H1 (cell line): ENCODE measurements around the gene ST8SIA4. TPM values are rescaled to one million over a fixed set of nuclear protein-coding genes. Genes with fewer than 3 reads are reported as not detected.

ENCODE experiments used
- CTCF ChIA-PET: fragments of 300-600 bp; sonication (Branson Sonifier 250); formaldehyde crosslinking; loops from one replicate; lab custom pipeline; 2021; ENCODE audit not compliant: partially characterized antibody; lab: Charles Lee
- POLR2A ChIA-PET: fragments of 300-600 bp; sonication (Branson Sonifier 250); formaldehyde crosslinking; loops from one replicate; lab custom pipeline; 2021; ENCODE audit warnings: inconsistent platforms; ENCODE audit not compliant: partially characterized antibody; lab: Charles Lee
- DNase-seq, 2 experiments: peaks; one replicate each; pipeline versions ENCODE4 v3.0.0 to v3.0.0-alpha.2; 2010 to 2022; ENCODE audit warnings: low spot score in 2 of 2, low read depth in 1 of 2, mixed read lengths in 1 of 2
- FAIRE-seq: peaks from 2 replicates; lab custom pipeline; 2011; peaks lifted over from hg19 to GRCh38; lab: Jason Lieb, UNC
- H2AFZ ChIP-seq: 2 replicates; pipeline ENCODE4 v1.8.1; 2012; ENCODE audit warnings: low read length, inconsistent platforms
- H2AK5ac ChIP-seq: 2 replicates; pipeline ENCODE4 v1.6.1; 2013; ENCODE audit warnings: low read depth, low read length
- H2BK120ac ChIP-seq: replicated peaks from 2 replicates; pipeline ENCODE3; 2013; ENCODE audit warnings: low read depth, low read length, inconsistent platforms
- H2BK12ac ChIP-seq: 2 replicates; pipeline ENCODE4 v1.6.1; 2013; ENCODE audit warnings: low read depth, low read length
- H2BK15ac ChIP-seq: 2 replicates; pipeline ENCODE4 v1.6.1; 2013; ENCODE audit warnings: low read length
- H2BK20ac ChIP-seq: 2 replicates; pipeline ENCODE4 v1.6.1; 2013; ENCODE audit warnings: low read length
- H2BK5ac ChIP-seq: 2 replicates; pipeline ENCODE4 v1.6.1; 2013; ENCODE audit warnings: low read depth, low read length
- H3K14ac ChIP-seq: 2 replicates; pipeline ENCODE4 v1.6.1; 2013; ENCODE audit warnings: inconsistent platforms; ENCODE audit not compliant: insufficient read length
- H3K18ac ChIP-seq: 2 replicates; pipeline ENCODE4 v1.6.1; 2013; ENCODE audit warnings: low read length; ENCODE audit errors: extremely low read depth
- H3K23ac ChIP-seq: 2 replicates; pipeline ENCODE4 v1.6.1; 2013; ENCODE audit warnings: inconsistent platforms; ENCODE audit not compliant: insufficient read length
- H3K23me2 ChIP-seq: 2 replicates; pipeline ENCODE4 v1.6.1; 2013; ENCODE audit warnings: low read depth, low read length
- H3K27ac ChIP-seq: 2 replicates; pipeline ENCODE4 v1.6.1; 2011; ENCODE audit warnings: low read depth, low read length, inconsistent platforms
- H3K27me3 ChIP-seq, 4 experiments: replicated peaks in 1 of 4; 1 replicate in 1 of 4; 2 replicates in 3 of 4; pipeline versions ENCODE4 v1.6.1 to v1.8.1; 2011 to 2013; ENCODE audit warnings: low read length in 3 of 4, mild to moderate bottlenecking in 3 of 4, inconsistent platforms in 2 of 4, mixed read lengths in 2 of 4, moderate library complexity in 1 of 4; ENCODE audit not compliant: control insufficient read depth in 3 of 4, insufficient read depth in 3 of 4; ENCODE audit errors: extremely low read depth in 1 of 4
- H3K36me3 ChIP-seq, 4 experiments: 2 replicates each; pipeline versions ENCODE4 v1.6.1 to v1.8.1; 2011 to 2013; ENCODE audit warnings: mild to moderate bottlenecking in 4 of 4, low read length in 3 of 4, moderate library complexity in 2 of 4, control low read depth in 1 of 4, inconsistent platforms in 1 of 4; ENCODE audit not compliant: insufficient read depth in 4 of 4, control insufficient read depth in 2 of 4
- H3K4ac ChIP-seq: replicated peaks from 2 replicates; pipeline ENCODE3; 2013; ENCODE audit warnings: low read length, low read depth, mixed read lengths, inconsistent platforms; ENCODE audit not compliant: insufficient read length
- H3K4me1 ChIP-seq, 4 experiments: replicated peaks in 1 of 4; 1 replicate in 1 of 4; 2 replicates in 3 of 4; pipeline versions ENCODE4 v1.6.1 to v1.8.1; 2011 to 2013; ENCODE audit warnings: low read length in 3 of 4, inconsistent platforms in 2 of 4, mixed read lengths in 1 of 4; ENCODE audit not compliant: insufficient read depth in 4 of 4, control insufficient read depth in 3 of 4
- H3K4me2 ChIP-seq, 2 experiments: 2 replicates each; pipeline versions ENCODE4 v1.6.1 to v1.8.1; 2011 to 2013; ENCODE audit warnings: low read depth in 2 of 2, low read length in 2 of 2, control low read depth in 1 of 2, inconsistent platforms in 1 of 2, mild to moderate bottlenecking in 1 of 2; ENCODE audit not compliant: insufficient read depth in 1 of 2
- H3K4me3 ChIP-seq, 4 experiments: fragments of 200-600, 300-600 bp in 1 of 4; sonication (generic), shearing (Covaris generic), sonication (Bioruptor Twin) in 1 of 4; 2 replicates each; pipeline versions ENCODE4 v1.5.1 to v1.8.1; 2011 to 2016; ENCODE audit warnings: low read length in 4 of 4, low read depth in 3 of 4, control low read depth in 2 of 4, inconsistent platforms in 2 of 4, mild to moderate bottlenecking in 2 of 4, mixed read lengths in 1 of 4, moderate library complexity in 1 of 4; ENCODE audit not compliant: insufficient read depth in 2 of 4; ENCODE audit errors: extremely low read depth in 1 of 4
- H3K56ac ChIP-seq: replicated peaks from 2 replicates; pipeline ENCODE3; 2013; ENCODE audit warnings: low read depth, mild to moderate bottlenecking, mixed read lengths, low read length, inconsistent platforms; ENCODE audit not compliant: insufficient read length
- H3K79me1 ChIP-seq: 2 replicates; pipeline ENCODE4 v1.6.1; 2013; ENCODE audit warnings: low read depth, low read length, control low read depth
- H3K79me2 ChIP-seq, 2 experiments: 2 replicates each; pipeline versions ENCODE4 v1.6.1 to v1.8.1; 2012 to 2013; ENCODE audit warnings: low read length in 2 of 2, mild to moderate bottlenecking in 2 of 2, inconsistent platforms in 1 of 2; ENCODE audit not compliant: insufficient read depth in 2 of 2, control insufficient read depth in 1 of 2
- H3K9ac ChIP-seq, 4 experiments: replicated peaks in 1 of 4; 1 replicate in 1 of 4; 2 replicates in 3 of 4; pipeline versions ENCODE4 v1.6.1 to v1.8.1; 2011 to 2013; ENCODE audit warnings: low read depth in 3 of 4, low read length in 3 of 4, control low read depth in 2 of 4, mild to moderate bottlenecking in 2 of 4, moderate library complexity in 2 of 4, inconsistent platforms in 1 of 4; ENCODE audit errors: extremely low read depth in 1 of 4
- H3K9me3 ChIP-seq, 2 experiments: 2 replicates each; pipeline versions ENCODE4 v1.6.1 to v1.8.1; 2012 to 2013; ENCODE audit warnings: mild to moderate bottlenecking in 2 of 2, moderate library complexity in 2 of 2, control low read depth in 1 of 2, inconsistent platforms in 1 of 2, low read depth in 1 of 2, low read length in 1 of 2, mixed read lengths in 1 of 2; ENCODE audit not compliant: insufficient read depth in 2 of 2
- H4K20me1 ChIP-seq, 2 experiments: replicated peaks in 1 of 2; 2 replicates each; pipeline versions ENCODE3 to v1.8.1; 2011 to 2013; ENCODE audit warnings: inconsistent platforms in 2 of 2, low read length in 2 of 2, mild to moderate bottlenecking in 1 of 2; ENCODE audit not compliant: insufficient read depth in 2 of 2, control insufficient read depth in 1 of 2
- H4K5ac ChIP-seq: 2 replicates; pipeline ENCODE4 v1.6.1; 2013; ENCODE audit warnings: low read length, low read depth, mixed read lengths, inconsistent platforms; ENCODE audit not compliant: insufficient read length
- H4K8ac ChIP-seq: 2 replicates; pipeline ENCODE4 v1.8.0; 2013; ENCODE audit warnings: mild to moderate bottlenecking, moderate library complexity, low read length, inconsistent platforms; ENCODE audit not compliant: insufficient read depth; ENCODE audit errors: extremely low read depth
- H4K91ac ChIP-seq: replicated peaks from 2 replicates; pipeline ENCODE3; 2013; ENCODE audit warnings: low read length, mixed read lengths, inconsistent platforms; ENCODE audit not compliant: insufficient read length
- CBX8 ChIP-seq: fragments of 300-800, 300-1000 bp; sonication (generic); IDR thresholded peaks from 2 replicates; pipeline ENCODE4 v1.7.1; 2016; ENCODE audit warnings: low read depth, low read length, borderline replicate concordance
- CHD2 ChIP-seq: IDR thresholded peaks from 2 replicates; pipeline ENCODE4 v1.6.1; 2012; ENCODE audit warnings: low read length, improper control_type of control experiment
- GABPA ChIP-seq: IDR thresholded peaks from 2 replicates; pipeline ENCODE4 v1.6.1; 2011; ENCODE audit warnings: mild to moderate bottlenecking, low read length, moderate library complexity, borderline replicate concordance; ENCODE audit not compliant: insufficient read depth
- NANOG ChIP-seq: IDR thresholded peaks from 2 replicates; pipeline ENCODE4 v1.6.1; 2011; ENCODE audit warnings: low read length, low read depth, mild to moderate bottlenecking, inconsistent platforms; ENCODE audit not compliant: insufficient read depth, poor library complexity, severe bottlenecking
- RAD21 ChIP-seq, 2 experiments: IDR thresholded peaks in 1 of 2; conservative IDR thresholded peaks in 1 of 2; 2 replicates each; pipeline ENCODE4 v1.6.1; 2011; ENCODE audit warnings: low read depth in 2 of 2, low read length in 2 of 2, improper control_type of control experiment in 1 of 2, inconsistent platforms in 1 of 2, mild to moderate bottlenecking in 1 of 2, moderate library complexity in 1 of 2
- RXRA ChIP-seq: IDR thresholded peaks from 2 replicates; pipeline ENCODE4 v1.6.1; 2011; ENCODE audit warnings: low read depth, mild to moderate bottlenecking, low read length, moderate library complexity; ENCODE audit not compliant: insufficient read depth
- SIN3A ChIP-seq, 2 experiments: IDR thresholded peaks in 1 of 2; conservative IDR thresholded peaks in 1 of 2; 2 replicates each; pipeline ENCODE4 v1.6.1; 2011 to 2012; ENCODE audit warnings: low read length in 2 of 2, improper control_type of control experiment in 1 of 2, low read depth in 1 of 2, mild to moderate bottlenecking in 1 of 2
- WGBS, 2 experiments: shearing (Covaris generic) in 1 of 2; methylation state at CpG; one replicate each; pipeline versions ENCODE4 v1.1.6 to v1.1.7; 2013 to 2015; ENCODE audit warnings: low lambda C conversion rate in 2 of 2, mixed read lengths in 2 of 2, inconsistent platforms in 1 of 2, low coverage in 1 of 2, missing lambda C conversion rate in 1 of 2; ENCODE audit not compliant: insufficient replicate concordance in 2 of 2, insufficient coverage in 1 of 2, insufficient read length in 1 of 2; ENCODE audit errors: extremely low coverage in 1 of 2, missing lambda C conversion rate in 1 of 2; 5-methylcytosine and 5-hydroxymethylcytosine counted together
- polyA plus RNA-seq, 7 experiments: library from polyadenylated mRNA; depleted of rRNA in 3 of 7; stranded (reverse) in 5 of 7; unstranded in 2 of 7; fragments of >200 nt in 5 of 7; fragments of 200-250 nt in 2 of 7; gene quantifications; 1 replicate in 5 of 7; 2 replicates in 1 of 7; 4 replicates in 1 of 7; pipeline versions ENCODE4 v1.2.1 to v1.2.3, GENCODE V29; 2011 to 2013; ENCODE audit warnings: missing spikeins in 2 of 7, mixed read lengths in 2 of 7
- total RNA-seq: library from RNA; stranded (reverse); fragmentation: NEBNext Ultra II Directional; extraction: Animal tissue kit (Norgen Biotek cat#: 25700); gene quantifications from 2 replicates; pipeline ENCODE4 v1.2.1, GENCODE V29; 2021
- TF ChIP-seq, protein P1 (sequence below), 3 experiments: IDR thresholded peaks; 1 replicate in 2 of 3; 2 replicates in 1 of 3; pipeline versions ENCODE4 v1.5.1 to v1.6.1; 2011; ENCODE audit warnings: low read length in 3 of 3, mild to moderate bottlenecking in 3 of 3, inconsistent platforms in 2 of 3, low read depth in 1 of 3, moderate library complexity in 1 of 3; ENCODE audit not compliant: insufficient read depth in 1 of 3; ENCODE audit errors: control extremely low read depth in 1 of 3

Gene ST8SIA4
- total and polyA plus RNA-seq, 2 of the 8 experiments (the other 6 are each of a cell fraction or from before 2014, with no cell fraction given) = 0.08 to 0.50 TPM

DNA sequence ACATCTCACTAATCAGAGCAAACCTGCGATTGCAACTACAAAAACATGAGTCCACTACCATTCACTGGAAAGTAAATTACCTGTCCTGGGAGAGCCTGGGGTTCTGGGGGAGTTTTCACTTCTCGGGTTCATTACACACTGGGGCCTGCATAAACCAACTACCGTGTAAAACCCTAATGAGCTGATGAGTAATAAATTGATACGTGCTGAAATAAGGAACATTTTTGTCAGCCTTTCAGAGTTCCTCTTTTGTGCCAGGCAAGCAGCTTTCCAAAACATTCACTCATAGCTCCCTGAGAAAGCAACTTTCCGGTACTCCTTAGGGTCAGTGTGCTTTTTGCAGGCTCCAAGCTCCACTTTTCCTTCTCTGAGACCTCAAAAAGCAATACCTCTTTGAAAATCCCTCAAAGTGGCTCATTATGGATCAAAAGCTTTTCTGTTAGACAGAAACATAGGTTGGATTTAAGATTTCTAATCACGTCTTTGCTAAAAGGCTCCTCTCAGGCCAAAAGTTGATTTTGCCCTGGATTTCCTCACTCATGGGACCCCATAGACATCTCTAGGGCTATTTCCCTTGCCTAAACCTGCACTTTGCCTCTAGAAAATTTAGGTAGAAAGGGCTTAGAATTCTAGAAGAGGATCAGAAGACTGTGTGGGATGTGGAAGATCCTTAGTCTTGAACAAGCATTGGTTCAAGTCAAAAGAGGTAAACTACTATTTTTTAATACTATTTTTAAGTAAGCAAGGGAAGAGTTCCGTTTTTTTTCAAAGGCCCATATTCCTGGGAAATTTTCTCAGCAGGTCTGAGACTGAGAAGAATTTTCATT is 74.8 kb downstream of the ST8SIA4 start:
- no peak overlapping the region for H2AK5ac ChIP-seq
- H3K56ac ChIP-seq = no peak overlapping the region
- H2BK5ac ChIP-seq = no peak overlapping the region
- 85% methylated on average over 7 of the region's 7 CpGs; no CpG with 5 or more reads in 1 of the 2 experiments for WGBS, 2 experiments
- no peaks in the 10 kb centered on the region for H3K9me3 ChIP-seq
- H3K4me3 ChIP-seq = no peak overlapping the region
- H4K8ac ChIP-seq = no peak overlapping the region
- FAIRE-seq (no peak), DNase-seq (no peak)
- no peak overlapping the region for H2BK20ac ChIP-seq
- no peak overlapping the region for H2BK12ac ChIP-seq
- no peaks in the 10 kb centered on the region for H3K79me2 ChIP-seq
- no peak overlapping the region for H3K4me2 ChIP-seq
- H3K9ac ChIP-seq = no peak overlapping the region; a peak in 2 of 7 replicates
- H2BK15ac ChIP-seq = no peak overlapping the region
- H3K23ac ChIP-seq = no peak overlapping the region
- H4K20me1 ChIP-seq = no peaks in the 10 kb centered on the region
- no peak overlapping the region for H3K4ac ChIP-seq
- peak overlapping the region; percentile 27; the same call in 1 of the 2 replicates for H2AFZ ChIP-seq
- POLR2A ChIA-PET = interaction anchor here (0.7 kb wide), 1 partner anchor 42 kb away, joined by 3 read pairs; no protein-coding TSS in a partner anchor
- no peak overlapping the region for H2BK120ac ChIP-seq
- H4K5ac ChIP-seq = no peak overlapping the region
- H4K91ac ChIP-seq = no peak overlapping the region
- no peaks in the 10 kb centered on the region for H3K23me2 ChIP-seq
- no peaks in the 10 kb centered on the region; a peak in 1 of 7 replicates for H3K4me1 ChIP-seq
- no peaks in the 10 kb centered on the region for H3K27me3 ChIP-seq
- no peaks in the 10 kb centered on the region for H3K36me3 ChIP-seq
- H3K79me1 ChIP-seq = no peaks in the 10 kb centered on the region
- CTCF ChIA-PET = interaction anchor here (0.6 to 1.2 kb wide), 3 partner anchors 14 to 402 kb away, joined by 3 read pairs; no protein-coding TSS in a partner anchor
- H3K18ac ChIP-seq = no peak overlapping the region
- H3K27ac ChIP-seq = no peak overlapping the region
- no peak overlapping the region for H3K14ac ChIP-seq
- TF ChIP-seq CHD2 (no peak), GABPA (no peak), RAD21 (IDR thresholded peaks at IDR 0.05 in 1 of 2, conservative IDR thresholded peaks at IDR 0.05 in 1 of 2; ENCODE audit: low read depth in 2 of 2, low read length in 2 of 2) (no peak), RXRA (no peak), NANOG (no peak), SIN3A (conservative IDR thresholded peaks at IDR 0.05 in 1 of 2, IDR thresholded peaks at IDR 0.05 in 1 of 2; ENCODE audit: low read depth in 1 of 2, low read length in 2 of 2) (no peak), CBX8 (no peak)
- TF ChIP-seq, protein P1, sequence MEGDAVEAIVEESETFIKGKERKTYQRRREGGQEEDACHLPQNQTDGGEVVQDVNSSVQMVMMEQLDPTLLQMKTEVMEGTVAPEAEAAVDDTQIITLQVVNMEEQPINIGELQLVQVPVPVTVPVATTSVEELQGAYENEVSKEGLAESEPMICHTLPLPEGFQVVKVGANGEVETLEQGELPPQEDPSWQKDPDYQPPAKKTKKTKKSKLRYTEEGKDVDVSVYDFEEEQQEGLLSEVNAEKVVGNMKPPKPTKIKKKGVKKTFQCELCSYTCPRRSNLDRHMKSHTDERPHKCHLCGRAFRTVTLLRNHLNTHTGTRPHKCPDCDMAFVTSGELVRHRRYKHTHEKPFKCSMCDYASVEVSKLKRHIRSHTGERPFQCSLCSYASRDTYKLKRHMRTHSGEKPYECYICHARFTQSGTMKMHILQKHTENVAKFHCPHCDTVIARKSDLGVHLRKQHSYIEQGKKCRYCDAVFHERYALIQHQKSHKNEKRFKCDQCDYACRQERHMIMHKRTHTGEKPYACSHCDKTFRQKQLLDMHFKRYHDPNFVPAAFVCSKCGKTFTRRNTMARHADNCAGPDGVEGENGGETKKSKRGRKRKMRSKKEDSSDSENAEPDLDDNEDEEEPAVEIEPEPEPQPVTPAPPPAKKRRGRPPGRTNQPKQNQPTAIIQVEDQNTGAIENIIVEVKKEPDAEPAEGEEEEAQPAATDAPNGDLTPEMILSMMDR (IDR thresholded peaks at IDR 0.05; ENCODE audit: control extremely low read depth in 1 of 3, insufficient read depth in 1 of 3, low read depth in 1 of 3, low read length in 3 of 3) = no peak
